ENCODE measurements around the gene ZBTB49.

ZBTB49 gene

DNA sequence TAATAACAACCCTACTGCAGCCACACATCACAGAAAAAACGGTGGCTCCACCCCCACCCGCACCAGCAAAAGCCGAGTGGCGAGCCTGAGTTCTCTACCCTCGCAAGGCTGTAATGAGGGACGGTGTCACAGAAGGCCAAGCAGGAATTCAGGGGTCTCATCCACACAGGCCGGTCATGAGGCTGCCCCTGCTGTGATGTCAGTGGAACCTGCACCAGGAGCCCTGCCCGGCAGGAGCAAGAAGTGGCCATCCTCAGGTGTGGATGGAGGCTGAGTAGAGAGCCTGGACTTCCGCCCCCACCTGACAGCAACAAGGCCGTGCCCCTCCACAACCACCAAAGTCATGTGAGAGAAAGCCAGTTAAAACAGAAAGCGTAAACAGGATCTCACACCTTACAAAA, 20.7 kb upstream of the ZBTB49 start:
- no peak for DNase-seq (ENCODE audit: extremely low read depth, low read depth)
- TF ChIP-seq, protein P1, sequence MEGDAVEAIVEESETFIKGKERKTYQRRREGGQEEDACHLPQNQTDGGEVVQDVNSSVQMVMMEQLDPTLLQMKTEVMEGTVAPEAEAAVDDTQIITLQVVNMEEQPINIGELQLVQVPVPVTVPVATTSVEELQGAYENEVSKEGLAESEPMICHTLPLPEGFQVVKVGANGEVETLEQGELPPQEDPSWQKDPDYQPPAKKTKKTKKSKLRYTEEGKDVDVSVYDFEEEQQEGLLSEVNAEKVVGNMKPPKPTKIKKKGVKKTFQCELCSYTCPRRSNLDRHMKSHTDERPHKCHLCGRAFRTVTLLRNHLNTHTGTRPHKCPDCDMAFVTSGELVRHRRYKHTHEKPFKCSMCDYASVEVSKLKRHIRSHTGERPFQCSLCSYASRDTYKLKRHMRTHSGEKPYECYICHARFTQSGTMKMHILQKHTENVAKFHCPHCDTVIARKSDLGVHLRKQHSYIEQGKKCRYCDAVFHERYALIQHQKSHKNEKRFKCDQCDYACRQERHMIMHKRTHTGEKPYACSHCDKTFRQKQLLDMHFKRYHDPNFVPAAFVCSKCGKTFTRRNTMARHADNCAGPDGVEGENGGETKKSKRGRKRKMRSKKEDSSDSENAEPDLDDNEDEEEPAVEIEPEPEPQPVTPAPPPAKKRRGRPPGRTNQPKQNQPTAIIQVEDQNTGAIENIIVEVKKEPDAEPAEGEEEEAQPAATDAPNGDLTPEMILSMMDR (IDR thresholded peaks at IDR 0.05; ENCODE audit: low read depth, low read length): no peak

DNA sequence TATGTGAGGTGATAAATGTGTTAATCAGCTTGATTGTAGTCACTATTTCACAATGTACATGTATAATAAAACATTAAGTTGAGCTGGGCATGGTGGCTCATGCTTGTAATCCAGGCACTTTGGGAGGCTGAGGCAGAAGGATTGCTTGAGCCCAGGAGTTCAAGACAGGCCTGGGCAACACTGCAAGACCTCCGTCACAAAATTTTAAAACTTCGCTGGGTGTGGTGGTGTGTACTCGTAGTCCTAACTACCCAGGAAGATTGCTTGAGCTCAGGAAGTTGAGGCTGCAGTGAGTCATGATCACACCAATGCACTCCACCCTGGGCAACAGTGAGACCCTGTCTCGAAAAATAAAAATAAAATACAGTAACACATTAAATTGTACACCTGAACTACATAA, 20.2 kb upstream of the ZBTB49 start:
- no peak for DNase-seq (ENCODE audit: extremely low read depth, low read depth)
- TF ChIP-seq, protein P1 (IDR thresholded peaks at IDR 0.05; ENCODE audit: low read depth, low read length): no peak

DNA sequence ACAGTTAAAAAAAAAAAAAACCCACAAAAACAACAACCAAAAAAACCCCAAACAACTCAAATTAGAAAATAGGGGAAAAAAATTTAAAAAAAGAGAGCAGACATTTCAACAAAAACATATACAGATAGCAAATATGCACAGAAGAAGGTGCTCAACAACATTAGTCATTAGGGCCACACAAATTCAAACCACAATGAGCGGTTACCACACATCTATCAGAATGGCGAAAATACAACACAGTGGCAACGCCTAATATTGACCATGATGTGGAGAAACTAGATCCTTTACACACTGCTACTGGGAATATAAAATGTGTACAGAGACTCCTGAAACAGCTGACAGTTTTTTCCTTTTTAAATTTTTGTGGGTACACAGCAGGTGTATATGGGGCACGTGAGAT, 19.5 kb upstream of the ZBTB49 start:
- TF ChIP-seq, protein P1 (IDR thresholded peaks at IDR 0.05; ENCODE audit: low read depth, low read length): no peak
- no peak for DNase-seq (ENCODE audit: extremely low read depth, low read depth)

DNA sequence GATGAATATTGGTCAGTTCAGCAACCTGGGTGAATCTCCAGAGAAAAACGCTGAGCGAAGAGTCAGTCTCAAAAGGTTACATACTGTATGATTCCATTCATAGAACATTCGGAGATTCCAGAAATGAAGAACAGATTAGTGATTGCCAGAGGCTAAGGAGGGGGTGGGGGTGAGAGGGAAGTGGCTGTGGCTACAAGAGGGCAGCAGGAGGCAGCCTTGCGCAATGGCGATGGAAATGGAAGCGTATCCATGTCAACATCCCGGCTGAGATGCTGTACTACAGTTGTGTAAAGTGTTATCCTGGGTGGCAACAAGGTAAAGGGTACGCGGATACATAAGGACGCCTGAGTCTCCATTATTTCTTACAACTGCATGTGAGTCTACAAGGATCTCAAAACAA, 18.1 kb upstream of the ZBTB49 start:
- no peak for DNase-seq (ENCODE audit: extremely low read depth, low read depth)
- TF ChIP-seq, protein P1 (IDR thresholded peaks at IDR 0.05; ENCODE audit: low read depth, low read length): no peak

DNA sequence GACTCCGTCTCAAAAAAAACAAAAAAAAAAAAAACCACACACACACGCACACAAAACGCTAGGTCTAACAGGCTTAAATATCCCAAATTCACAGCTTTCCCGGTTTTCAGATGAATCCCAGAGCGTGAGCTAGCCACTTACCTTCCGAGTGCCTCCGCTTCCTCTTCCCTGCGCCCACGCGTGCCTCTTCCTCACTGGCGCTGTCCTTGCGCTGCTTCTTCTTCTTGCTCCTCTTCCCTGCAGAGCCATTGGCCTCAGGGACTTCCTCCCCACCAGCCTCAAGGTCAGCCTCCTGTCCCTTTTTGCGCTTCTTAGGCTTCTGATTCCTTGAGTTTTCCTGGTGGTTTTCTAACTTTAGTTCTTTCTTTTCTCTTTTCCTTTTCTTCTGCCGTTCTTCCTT, 15.8 kb upstream of the ZBTB49 start:
- DNase-seq (ENCODE audit: extremely low read depth, low read depth): no peak
- TF ChIP-seq, protein P1 (IDR thresholded peaks at IDR 0.05; ENCODE audit: low read depth, low read length): no peak

DNA sequence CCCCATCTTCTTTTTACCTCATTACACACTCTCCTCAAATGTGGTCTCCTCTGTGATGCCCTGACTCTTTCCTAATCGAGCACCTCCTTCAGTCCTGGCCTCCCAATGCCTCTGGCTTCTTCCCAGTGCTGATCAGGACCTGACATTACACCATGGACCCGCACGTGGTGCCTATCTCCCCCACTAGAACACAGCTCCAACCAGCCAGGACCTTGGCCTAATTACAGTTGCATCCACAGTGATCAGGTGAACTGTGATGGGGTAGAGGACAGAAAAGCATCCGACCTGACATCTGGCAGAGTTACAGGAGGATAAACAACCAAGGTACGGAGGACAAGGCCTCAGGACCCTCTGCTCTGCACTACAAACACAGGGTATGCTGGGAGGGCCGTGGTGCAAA, 12.5 kb upstream of the ZBTB49 start:
- TF ChIP-seq, protein P1 (IDR thresholded peaks at IDR 0.05; ENCODE audit: low read depth, low read length): no peak
- no peak for DNase-seq (ENCODE audit: extremely low read depth, low read depth)

DNA sequence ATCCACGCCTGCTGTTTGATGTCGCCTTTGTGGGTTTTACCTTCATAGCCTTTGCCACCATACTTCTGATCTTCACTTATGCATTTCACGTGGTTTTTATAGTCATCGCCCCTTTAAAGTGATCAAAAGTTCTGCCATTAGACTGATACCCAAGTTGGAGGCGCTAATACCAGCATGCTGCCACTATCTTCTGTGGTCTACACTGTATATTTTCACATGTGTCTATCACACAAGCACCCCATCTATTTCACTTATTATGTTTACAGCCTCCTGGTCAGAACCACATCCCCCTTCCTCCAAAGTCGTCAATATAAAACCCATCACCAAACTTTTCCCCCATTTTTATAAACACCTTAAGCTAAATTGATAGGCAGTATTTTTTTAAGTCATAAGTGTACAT, 8.3 kb upstream of the ZBTB49 start:
- no peak for DNase-seq (ENCODE audit: extremely low read depth, low read depth)
- TF ChIP-seq, protein P1 (IDR thresholded peaks at IDR 0.05; ENCODE audit: low read depth, low read length): no peak

All from AG09319 (cell line).